ENCODE data around the gene FCN1.
A peak's percentile ranks its signal among the peaks of the same experiment; 100 is the strongest.
"Not testable (repeated sequence)": the region's sequence is repeated elsewhere in the genome, so short reads cannot be mapped to it uniquely, and the experiment has no call there.

The FCN1 gene

GRCh38 chr9:134917431-134918373 is at the start of gene FCN1:
Gene FCN1, minus strand, starts transcription at chr9:134917912. Its CDS starts 41 bp downstream, at chr9:134917871.
- no peak for DNase-seq

DNA sequence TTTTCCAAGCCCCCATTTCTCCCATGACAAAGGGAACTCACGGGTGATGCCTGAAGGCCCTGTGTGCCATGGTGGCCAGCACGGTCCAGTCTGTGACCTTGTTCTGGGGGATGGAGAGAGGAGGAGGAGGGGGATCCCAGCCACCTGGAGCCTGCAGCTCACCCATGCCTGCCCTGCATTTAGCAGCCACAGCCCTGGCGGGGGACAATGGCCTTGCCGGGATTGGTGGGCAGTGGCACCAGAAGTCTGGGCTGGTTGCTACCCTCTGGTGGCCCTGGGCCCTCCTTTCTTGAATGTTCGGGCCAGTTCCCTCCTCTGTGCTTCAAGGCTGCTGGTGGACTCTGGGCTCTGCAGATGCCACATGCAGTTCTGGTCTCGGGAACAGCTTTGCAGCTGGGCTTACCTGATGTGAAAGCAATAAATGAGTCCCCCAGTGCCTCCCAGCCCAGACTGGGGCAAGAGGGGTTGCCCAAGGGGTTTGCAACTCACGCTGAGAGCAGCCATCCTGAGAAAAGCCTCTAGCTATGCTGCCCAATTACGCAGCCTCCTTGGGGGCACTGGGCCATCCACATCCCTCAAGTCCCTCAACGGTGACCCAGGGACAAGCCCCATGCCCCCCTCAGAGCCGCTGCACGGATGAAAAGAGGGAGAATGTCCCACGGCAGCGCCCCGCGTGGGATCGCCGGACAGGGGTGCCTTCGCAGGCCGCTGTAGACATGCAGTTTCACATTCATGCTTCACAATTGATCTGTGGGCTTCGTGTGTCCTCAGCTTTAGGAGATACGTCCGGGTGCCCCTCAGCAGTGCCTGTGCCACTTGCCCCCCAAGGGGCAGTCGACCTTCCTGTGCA is 49.2 kb upstream of the FCN1 start:
- no peak for DNase-seq

GRCh38 chr9:134966270-134966669 is 48.6 kb upstream of the FCN1 start:
- no peak for DNase-seq

DNA sequence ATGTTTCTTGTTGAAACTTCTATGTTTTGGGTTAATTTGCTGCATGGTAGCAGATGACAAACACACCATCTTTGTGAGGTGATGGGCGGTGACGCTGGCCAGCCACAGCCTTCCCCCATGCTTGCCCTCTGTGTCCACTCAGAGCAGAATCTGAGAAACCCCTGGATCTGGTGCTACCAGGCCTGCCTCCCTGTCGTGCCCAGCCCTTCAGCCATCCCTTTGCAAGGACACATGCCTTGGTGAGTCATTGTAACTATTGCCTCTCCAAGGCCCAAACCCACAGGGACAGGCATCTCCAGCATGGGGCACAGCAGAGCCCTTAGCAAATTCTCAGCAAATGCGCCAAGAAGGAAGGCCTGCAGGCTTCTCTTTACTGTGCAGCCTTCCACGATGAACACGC is 48.1 kb upstream of the FCN1 start:
- no peak for DNase-seq

GRCh38 chr9:134965411-134965810 is 47.7 kb upstream of the FCN1 start:
- DNase-seq = no peak

- no peak for DNase-seq
These were observed 46.8 kb upstream of the FCN1 start for GRCh38 chr9:134964271-134965055.

GRCh38 chr9:134963546-134963945 is 45.8 kb upstream of the FCN1 start:
- no peak for DNase-seq

DNA sequence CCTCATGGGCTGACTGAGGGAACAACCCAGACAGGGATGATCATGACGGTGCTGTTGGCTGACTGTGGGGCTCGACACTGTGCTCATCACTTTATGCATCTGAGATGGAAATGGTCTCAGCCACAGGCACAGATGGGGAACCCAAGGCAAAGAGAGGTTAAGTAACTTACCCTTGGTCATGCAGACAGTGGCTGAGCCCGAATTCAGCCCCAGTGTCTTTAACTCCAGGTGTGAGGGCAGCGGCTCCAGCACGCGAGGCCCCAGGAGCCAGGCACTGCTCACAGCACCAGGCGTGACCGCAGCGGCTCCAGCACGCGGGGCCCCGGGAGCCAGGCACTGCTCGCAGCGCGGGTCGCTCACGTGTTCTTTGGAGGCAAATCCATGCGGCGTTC is 45.3 kb upstream of the FCN1 start:
- DNase-seq = no peak

GRCh38 chr9:134962065-134962972 is 44.6 kb upstream of the FCN1 start:
- no peak for DNase-seq

- no peak for DNase-seq
These were observed 43.8 kb upstream of the FCN1 start for GRCh38 chr9:134961331-134962064.

GRCh38 chr9:134960701-134961181 is 43.0 kb upstream of the FCN1 start:
- no peak for DNase-seq

DNA sequence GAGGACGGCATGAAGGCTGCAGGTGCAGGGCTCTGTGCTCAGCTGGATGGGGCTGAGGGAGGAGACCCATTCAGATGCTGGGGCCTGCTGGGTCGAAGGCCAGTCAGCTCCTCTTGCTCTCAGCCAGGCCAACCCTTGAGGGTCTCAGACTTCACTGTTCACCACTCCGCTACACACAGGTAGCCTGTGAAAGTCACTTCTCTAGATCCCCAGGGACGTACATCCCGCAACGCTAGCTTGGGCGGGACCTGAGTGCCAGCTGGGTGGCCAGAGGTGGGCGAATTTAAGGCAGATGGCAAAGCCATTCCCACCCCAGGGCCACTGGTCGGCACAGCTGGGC is 42.2 kb upstream of the FCN1 start:
- peak; percentile 25 for DNase-seq

DNA sequence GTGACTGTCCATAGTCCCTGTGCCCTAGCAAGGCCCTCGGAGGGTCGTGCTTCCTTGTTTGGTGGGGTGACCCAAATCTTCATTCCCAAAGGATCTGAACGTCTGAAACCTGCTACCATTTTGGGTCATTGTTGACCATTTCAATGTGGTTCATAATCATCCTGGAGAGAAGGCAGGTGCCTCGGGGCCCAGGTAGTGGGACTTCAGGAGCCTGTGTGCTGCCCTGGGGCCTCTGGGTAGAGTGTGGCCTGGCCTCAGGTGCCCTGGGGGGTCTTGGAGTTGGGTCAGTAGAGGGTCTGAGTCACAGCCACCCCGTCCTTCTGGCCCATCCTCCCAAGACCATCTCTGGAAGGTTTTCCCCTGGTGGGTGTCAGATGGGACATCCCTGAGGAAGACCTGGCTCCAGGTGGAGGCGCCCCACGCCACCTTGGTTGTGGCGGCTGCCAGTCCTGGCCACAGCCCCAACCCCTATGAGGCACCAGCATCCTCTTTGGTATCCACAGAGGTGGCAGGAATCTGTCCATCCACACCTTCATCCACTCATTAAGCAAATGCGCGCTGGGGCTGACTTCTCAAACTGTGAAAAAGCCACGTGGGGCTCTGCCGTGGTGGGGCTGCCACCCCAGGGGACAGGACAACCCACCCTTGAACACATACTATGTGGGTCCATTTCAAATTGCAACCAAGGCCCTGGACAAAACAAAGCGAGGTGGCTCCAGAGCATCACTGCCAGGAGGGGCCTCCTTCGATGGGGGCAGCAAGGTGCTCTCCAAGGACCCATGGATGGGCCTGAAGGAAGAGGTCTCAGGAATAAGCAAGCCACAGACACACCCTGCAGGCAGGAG is 41.6 kb upstream of the FCN1 start:
- DNase-seq = no peak

DNA sequence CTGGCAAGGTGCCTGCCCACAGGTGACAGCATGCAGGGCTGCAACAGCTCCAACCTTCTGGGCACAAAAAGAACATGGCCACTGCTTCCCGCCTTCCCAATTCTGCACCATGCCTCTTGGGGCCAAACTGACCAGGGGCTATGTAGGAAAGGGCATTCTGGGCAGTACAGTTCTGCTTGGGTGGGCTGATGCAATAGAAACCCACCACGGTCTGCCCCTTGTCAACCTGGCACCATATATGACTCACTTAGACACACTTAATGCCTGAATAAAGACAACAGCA is 40.2 kb upstream of the FCN1 start:
- no peak for DNase-seq

DNA sequence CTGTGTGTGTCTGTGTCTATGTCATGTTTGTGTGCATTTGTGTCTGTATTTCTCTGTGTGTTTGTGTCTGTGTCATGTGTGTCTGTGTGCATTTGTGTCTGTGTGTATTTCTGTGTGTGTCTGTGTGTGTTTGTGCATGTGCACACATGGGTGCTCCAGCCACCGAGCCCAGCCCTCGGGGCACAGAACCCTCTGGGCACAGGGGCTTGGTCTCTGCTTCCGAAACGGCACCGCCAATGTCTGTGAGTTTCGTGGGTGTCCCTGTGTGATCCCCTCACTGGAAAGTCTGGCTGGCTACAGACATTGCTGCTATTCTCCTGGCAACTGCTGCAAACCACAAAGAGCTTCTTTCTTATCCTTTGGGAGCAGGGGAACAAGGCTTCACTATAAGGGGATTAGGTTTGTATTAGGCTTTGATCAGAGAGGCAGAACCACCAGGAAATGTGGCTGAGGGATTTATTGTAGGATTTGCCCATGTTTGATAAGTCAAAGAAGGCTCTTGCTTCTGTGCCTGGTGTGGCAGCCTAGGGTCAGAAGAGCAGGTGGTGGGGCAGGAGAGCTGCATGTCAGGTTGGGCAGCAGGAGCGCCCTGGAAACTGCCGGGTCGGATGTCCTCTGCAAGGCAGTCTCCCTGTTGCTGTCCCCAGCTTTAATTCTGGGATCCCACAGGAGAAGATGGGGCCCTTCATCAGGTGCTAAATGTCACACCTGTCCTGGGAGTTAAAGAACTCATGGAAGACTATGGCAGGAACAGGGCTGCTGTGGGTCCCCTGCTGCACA is 39.6 kb upstream of the FCN1 start:
- DNase-seq = no peak

- DNase-seq = not testable (repeated sequence)
These were observed 38.7 kb upstream of the FCN1 start for GRCh38 chr9:134956387-134956786.

GRCh38 chr9:134955801-134956200 is 38.1 kb upstream of the FCN1 start:
- no peak for DNase-seq

GRCh38 chr9:134955156-134955555 is 37.4 kb upstream of the FCN1 start:
- DNase-seq = no peak

GRCh38 chr9:134951994-134952393 is 34.3 kb upstream of the FCN1 start:
- DNase-seq = no peak

- DNase-seq = no peak
These were observed 33.7 kb upstream of the FCN1 start for GRCh38 chr9:134951461-134951860.
